Measurements from ENCODE around the gene PPP4R1. TPM values are rescaled to one million over a fixed set of nuclear protein-coding genes. Genes with fewer than 3 reads are reported as not detected.
"Not testable (repeated sequence)": the region's sequence is repeated elsewhere in the genome, so short reads cannot be mapped to it uniquely, and the experiment has no call there.

The PPP4R1 gene
- total RNA-seq: 10 to 100 TPM; 28.9 to 47.6 TPM

- H3K36me3 Mint-ChIP-seq (ENCODE audit: low read depth): peaks cover 21% of the 10 kb centered on the region
- peak within 1 kb of the TSS; percentile 94 for H3K4me3 Mint-ChIP-seq
- peaks cover 22% of the 10 kb centered on the region for H3K4me1 Mint-ChIP-seq
- no peaks in the 10 kb centered on the region for H3K9me3 Mint-ChIP-seq
- H3K27ac Mint-ChIP-seq: peak within 1 kb of the TSS; percentile 90
- peak; percentile 58 for ATAC-seq (replicated peaks)
- H3K27me3 Mint-ChIP-seq: no peaks in the 10 kb centered on the region
These were observed at the start of gene PPP4R1 for GRCh38 chr18:9614401-9615279. TSS of gene PPP4R1 (minus strand) at chr18:9614559. CDS start at chr18:9614484, 75 bp downstream.

GRCh38 chr18:9663377-9663776 is 49.0 kb upstream of the PPP4R1 start:
- Mint-ChIP-seq H3K9me3 (no peaks in the 10 kb centered on the region), H3K4me1 (no peaks in the 10 kb centered on the region), H3K36me3 (ENCODE audit: low read depth) (no peaks in the 10 kb centered on the region), H3K27ac (no peak overlapping the region), H3K4me3 (no peak overlapping the region), H3K27me3 (peaks cover 4% of the 10 kb centered on the region)
- ATAC-seq (replicated peaks): no peak

- ATAC-seq (replicated peaks): no peak
- Mint-ChIP-seq H3K9me3 (no peaks in the 10 kb centered on the region), H3K27me3 (peaks cover 1% of the 10 kb centered on the region), H3K4me1 (no peaks in the 10 kb centered on the region), H3K27ac (no peak overlapping the region), H3K36me3 (ENCODE audit: low read depth) (no peaks in the 10 kb centered on the region), H3K4me3 (no peak overlapping the region)
These were observed 47.2 kb upstream of the PPP4R1 start for GRCh38 chr18:9661564-9661963.

- Mint-ChIP-seq H3K36me3 (ENCODE audit: low read depth) (no peaks in the 10 kb centered on the region), H3K4me3 (no peak overlapping the region), H3K9me3 (no peaks in the 10 kb centered on the region), H3K27me3 (peaks cover 3% of the 10 kb centered on the region), H3K4me1 (no peaks in the 10 kb centered on the region), H3K27ac (no peak overlapping the region)
- no peak for ATAC-seq (replicated peaks)
These were observed 45.4 kb upstream of the PPP4R1 start for GRCh38 chr18:9659499-9660375.

GRCh38 chr18:9658087-9658641 is 43.8 kb upstream of the PPP4R1 start:
- Mint-ChIP-seq H3K9me3 (no peaks in the 10 kb centered on the region), H3K4me3 (no peak overlapping the region), H3K36me3 (ENCODE audit: low read depth) (no peaks in the 10 kb centered on the region), H3K27me3 (peaks cover 3% of the 10 kb centered on the region), H3K4me1 (no peaks in the 10 kb centered on the region), H3K27ac (no peak overlapping the region)
- ATAC-seq (replicated peaks): no peak

- no peak overlapping the region for H3K27ac Mint-ChIP-seq
- H3K36me3 Mint-ChIP-seq (ENCODE audit: low read depth): no peaks in the 10 kb centered on the region
- no peak overlapping the region for H3K4me3 Mint-ChIP-seq
- H3K4me1 Mint-ChIP-seq: no peaks in the 10 kb centered on the region
- ATAC-seq (replicated peaks): no peak
- peaks cover 3% of the 10 kb centered on the region for H3K27me3 Mint-ChIP-seq
- no peaks in the 10 kb centered on the region for H3K9me3 Mint-ChIP-seq
These were observed 40.9 kb upstream of the PPP4R1 start for GRCh38 chr18:9655232-9655767.

GRCh38 chr18:9653390-9653789 is 39.0 kb upstream of the PPP4R1 start:
- H3K36me3 Mint-ChIP-seq (ENCODE audit: low read depth): no peaks in the 10 kb centered on the region
- peaks cover 3% of the 10 kb centered on the region for H3K27me3 Mint-ChIP-seq
- H3K4me1 Mint-ChIP-seq: no peaks in the 10 kb centered on the region
- H3K9me3 Mint-ChIP-seq: no peaks in the 10 kb centered on the region
- no peak overlapping the region for H3K27ac Mint-ChIP-seq
- ATAC-seq (replicated peaks): no peak
- H3K4me3 Mint-ChIP-seq: no peak overlapping the region

- Mint-ChIP-seq H3K4me1 (no peaks in the 10 kb centered on the region), H3K4me3 (no peak overlapping the region), H3K36me3 (ENCODE audit: low read depth) (no peaks in the 10 kb centered on the region), H3K9me3 (no peaks in the 10 kb centered on the region), H3K27me3 (peaks cover 3% of the 10 kb centered on the region), H3K27ac (no peak overlapping the region)
- ATAC-seq (replicated peaks): no peak
These were observed 34.8 kb upstream of the PPP4R1 start for GRCh38 chr18:9649164-9649540.

DNA sequence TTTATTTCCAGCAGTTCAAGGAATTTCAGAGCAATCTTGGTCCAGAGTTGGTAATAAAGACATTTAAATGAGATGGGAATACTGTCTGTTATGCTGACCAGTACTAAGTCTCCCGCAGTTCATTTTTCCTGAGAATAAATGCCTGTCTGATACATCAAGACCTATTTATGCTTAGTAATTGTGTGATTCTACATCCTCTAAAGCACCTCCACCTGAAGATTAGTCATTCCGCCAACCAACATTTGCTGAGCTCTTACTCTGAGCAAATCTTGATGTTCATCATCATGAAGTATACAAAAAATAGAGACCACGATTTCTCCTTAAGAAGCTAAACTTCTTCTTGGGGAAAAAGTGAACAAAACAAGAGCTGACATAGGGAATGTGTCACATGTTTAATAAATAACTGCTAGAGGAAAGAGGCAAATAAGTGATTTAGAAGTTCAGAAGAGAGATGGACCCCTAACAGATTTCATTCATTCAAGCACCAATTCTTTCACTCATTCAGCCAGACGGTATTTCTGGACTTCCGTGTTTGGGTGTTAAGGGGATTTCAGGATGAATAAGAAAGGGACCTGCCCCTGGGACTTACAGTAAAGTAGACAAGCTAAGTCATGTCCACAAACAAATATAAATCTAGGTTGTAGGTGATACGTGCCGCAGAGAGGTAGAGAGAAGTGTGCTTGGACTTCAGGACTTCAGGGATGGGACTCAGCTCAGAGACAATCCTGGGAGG is 34.2 kb upstream of the PPP4R1 start:
- Mint-ChIP-seq H3K27me3 (peaks cover 3% of the 10 kb centered on the region), H3K27ac (no peak overlapping the region), H3K4me1 (no peaks in the 10 kb centered on the region), H3K9me3 (no peaks in the 10 kb centered on the region), H3K36me3 (ENCODE audit: low read depth) (no peaks in the 10 kb centered on the region), H3K4me3 (no peak overlapping the region)
- peak; percentile 32 for ATAC-seq (replicated peaks)

DNA sequence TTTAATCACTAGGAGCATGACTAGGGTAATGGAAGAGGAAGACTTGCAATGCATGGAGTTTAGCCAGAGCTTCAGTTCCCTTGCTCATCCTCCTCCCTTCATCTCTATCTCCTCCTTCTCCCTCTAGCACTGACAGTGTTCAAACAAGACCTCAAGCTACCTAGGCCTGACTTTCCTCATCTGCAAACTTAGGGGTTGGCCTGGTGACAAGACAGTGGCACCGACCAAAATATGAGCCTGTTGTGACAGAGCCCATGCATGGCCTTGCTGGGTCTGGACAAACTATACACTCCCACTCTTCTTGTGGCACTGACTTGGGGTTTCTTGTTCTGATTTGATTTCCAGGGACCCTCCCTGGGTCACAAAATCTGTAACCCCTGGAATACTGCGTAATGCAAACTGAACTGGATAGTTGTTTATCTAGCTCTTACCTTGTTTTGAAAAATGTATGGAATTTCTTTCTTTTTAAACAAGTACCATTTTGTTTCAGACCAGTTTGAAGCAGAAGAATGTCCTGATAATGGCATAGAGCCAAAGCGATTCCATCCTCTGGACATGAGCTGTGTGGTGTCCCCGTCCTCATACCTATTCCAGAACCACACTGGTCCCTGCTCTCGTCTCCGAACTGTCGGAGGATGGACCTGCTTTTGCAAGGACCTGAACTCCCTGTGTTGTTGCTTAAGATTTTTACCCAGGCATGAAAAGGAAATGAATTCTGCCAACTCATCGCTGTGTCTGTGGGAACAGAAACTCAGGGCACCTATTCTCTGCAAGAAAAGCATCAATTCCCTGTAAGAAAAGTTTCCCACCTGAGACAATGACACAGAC is 33.4 kb upstream of the PPP4R1 start:
- no peaks in the 10 kb centered on the region for H3K36me3 Mint-ChIP-seq (ENCODE audit: low read depth)
- ATAC-seq (replicated peaks): no peak
- peaks cover 3% of the 10 kb centered on the region for H3K27me3 Mint-ChIP-seq
- H3K9me3 Mint-ChIP-seq: no peaks in the 10 kb centered on the region
- H3K4me1 Mint-ChIP-seq: no peaks in the 10 kb centered on the region
- H3K4me3 Mint-ChIP-seq: no peak overlapping the region
- H3K27ac Mint-ChIP-seq: no peak overlapping the region

GRCh38 chr18:9643549-9643948 is 29.2 kb upstream of the PPP4R1 start:
- Mint-ChIP-seq H3K36me3 (ENCODE audit: low read depth) (no peaks in the 10 kb centered on the region), H3K9me3 (no peaks in the 10 kb centered on the region), H3K4me3 (no peak overlapping the region), H3K4me1 (no peaks in the 10 kb centered on the region), H3K27me3 (peaks cover 10% of the 10 kb centered on the region), H3K27ac (no peak overlapping the region)
- no peak for ATAC-seq (replicated peaks)

- no peak for ATAC-seq (replicated peaks)
- Mint-ChIP-seq H3K4me3 (no peak overlapping the region), H3K36me3 (ENCODE audit: low read depth) (no peaks in the 10 kb centered on the region), H3K27ac (no peak overlapping the region), H3K27me3 (peaks cover 10% of the 10 kb centered on the region), H3K9me3 (no peaks in the 10 kb centered on the region), H3K4me1 (no peaks in the 10 kb centered on the region)
These were observed 28.6 kb upstream of the PPP4R1 start for GRCh38 chr18:9642799-9643462.

- not testable (repeated sequence) for H3K27ac Mint-ChIP-seq; H3K4me1 Mint-ChIP-seq; H3K9me3 Mint-ChIP-seq; H3K4me3 Mint-ChIP-seq; H3K27me3 Mint-ChIP-seq; ATAC-seq (replicated peaks); H3K36me3 Mint-ChIP-seq (ENCODE audit: low read depth)
These were observed 26.7 kb upstream of the PPP4R1 start for GRCh38 chr18:9641081-9641480.

Data from activated T-helper 17 cell treated with anti-CD3 and anti-CD28 coated beads, Interleukin-2, amount 50 U/mL, for 72 hours (primary cell).